Pancreas (tissue), 10 donors: ENCODE measurements around the gene CHST11. TPM values are rescaled to one million over a fixed set of nuclear protein-coding genes. Genes with fewer than 3 reads are reported as not detected.

ENCODE experiments used
- ATAC-seq, 4 donors: fragments of 200-7000 bp; cut with Tn5 transposase; one replicate each; pipeline versions ENCODE4 v1.8.0 to v1.9.1; 2020; ENCODE audit warnings: mild to moderate bottlenecking in 4 of 4, moderate library complexity in 4 of 4
- DNase-seq, 6 donors: peaks; one replicate each; pipeline ENCODE4 v3.0.0-alpha.2; 2020
- FAIRE-seq: peaks from 2 replicates; lab custom pipeline; 2012; peaks lifted over from hg19 to GRCh38; lab: Jason Lieb, UNC
- H3K27ac ChIP-seq, 4 donors: fragments of 200-600 bp; sonication (generic); 1 replicate in 3 of 4; 2 replicates in 1 of 4; pipeline versions ENCODE4 v1.5.0 to v1.8.0; 2020
- H3K27me3 ChIP-seq, 4 donors: fragments of 200-600 bp; one replicate each; pipeline ENCODE4 v1.8.0; 2021
- H3K36me3 ChIP-seq, 3 donors: fragments of 200-600 bp; sonication (generic) in 1 of 3; one replicate each; pipeline versions ENCODE4 v1.5.0 to v1.8.0; 2020 to 2021
- H3K4me1 ChIP-seq, 3 donors: fragments of 200-600 bp; one replicate each; pipeline ENCODE4 v1.8.0; 2021
- H3K4me3 ChIP-seq, 4 donors: fragments of 200-600 bp; sonication (generic) in 2 of 4; one replicate each; pipeline versions ENCODE4 v1.5.0 to v1.8.0; 2020 to 2021
- H3K9me3 ChIP-seq, 4 donors: fragments of 200-600 bp; one replicate each; pipeline ENCODE4 v1.8.0; 2021
- CTCF ChIP-seq, 4 donors: fragments of 200-600 bp; sonication (generic) in 3 of 4; IDR thresholded peaks; one replicate each; pipeline versions ENCODE4 v1.5.0 to v1.8.0; 2021; ENCODE audit warnings: antibody characterized with exemption in 4 of 4
- whole genome bisulfite sequencing, 2 donors: extraction: QIAGEN DNeasy Blood & Tissue Kit; methylation state at CpG; one replicate each; pipeline ENCODE4 v1.1.7; 2013; 5-methylcytosine and 5-hydroxymethylcytosine counted together
- intact Hi-C, 3 donors: fragments of 100-400 bp; cut with DNase I; formaldehyde crosslinking; loops; one replicate each; pipeline versions ENCODE4 v1.11.1 to v1.14.2; 2022
- polyA plus RNA-seq, 2 donors: library from polyadenylated mRNA; stranded (reverse); fragments of 200-250 nt; gene quantifications; one replicate each; pipeline ENCODE4 v1.2.3, GENCODE V29; 2013
- total RNA-seq, 6 donors: library from RNA; stranded (reverse); fragmentation: NEBNext Ultra II Directional in 4 of 6; extraction: Animal tissue kit (Norgen Biotek cat#: 25700) in 4 of 6; gene quantifications; one replicate each; pipeline versions ENCODE4 v1.2.1 to v1.2.4, GENCODE V29; 2021 to 2023
- donor health status: healthy with polysubstance abuse.
- donor health status: DM: no; HTN: no; CAD: no; lungs with moderate emphysema.
- donor health status: DM: no; HTN: no; CAD: no.
- donor health status: control.
- donor health status: control.
- donor health status: Bipolar disorder and iron deficiency.
- donor health status: DM: yes; HTN: yes; CAD: no.
- donor health status: DM: no; HTN: no; CAD: no.
- donor health status: DM: no; HTN: no; CAD: no.
- donor health status: DM: yes; HTN: yes; CAD: no.

CHST11 gene
- total and polyA plus RNA-seq, 8 donors = 1.1 to 14.8 (median 7.8) TPM

DNA sequence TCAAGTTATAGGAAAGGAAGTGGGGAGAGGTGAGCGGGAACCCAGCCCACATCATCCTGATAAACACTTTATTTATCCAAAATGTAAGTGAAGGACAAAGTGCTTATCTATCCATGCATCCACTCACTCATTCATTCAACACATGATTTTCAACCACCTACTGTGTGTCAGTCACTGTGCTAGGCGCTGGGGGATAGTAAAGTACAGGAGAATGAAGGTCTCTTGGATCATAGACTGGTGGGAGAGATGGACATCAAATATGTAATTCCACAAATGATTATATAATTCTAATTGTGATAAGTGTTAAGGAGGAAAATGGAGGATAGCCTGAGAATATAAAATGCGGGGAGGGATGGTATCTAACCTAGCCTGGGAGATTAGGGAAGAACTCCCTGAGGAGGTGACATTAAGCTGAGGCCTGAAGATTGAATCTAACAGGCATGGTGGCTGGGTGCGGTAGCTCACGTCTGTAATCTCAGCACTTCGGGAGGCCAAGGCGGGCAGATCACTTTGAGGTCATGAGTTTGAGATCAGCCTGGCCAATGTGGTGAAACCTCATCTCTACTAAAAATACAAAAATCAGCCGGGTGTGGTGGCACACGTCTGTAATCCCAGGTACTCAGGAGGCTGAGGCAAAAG, 41.3 kb upstream of the CHST11 start:
- H3K27ac ChIP-seq = no peak overlapping the region
- peaks cover 0 to 3% (median 0%) of the 10 kb centered on the region in 3 donors for H3K4me1 ChIP-seq
- H3K36me3 ChIP-seq = no peaks in the 10 kb centered on the region
- no peak for TF ChIP-seq CTCF (IDR thresholded peaks at IDR 0.05)
- H3K27me3 ChIP-seq = no peaks in the 10 kb centered on the region
- H3K9me3 ChIP-seq = no peaks in the 10 kb centered on the region
- ATAC-seq (no peak), DNase-seq (no peak), FAIRE-seq (no peak)
- WGBS, 2 donors = 92 to 93% methylated on average over 9 of the region's 9 CpGs
- intact Hi-C loops = no loop called here
- H3K4me3 ChIP-seq = no peak overlapping the region

GRCh38 chr12:104416136-104416535, 40.6 kb upstream of the CHST11 start:
- DNase-seq (no peak), ATAC-seq (no peak), FAIRE-seq (no peak)
- peaks cover 0 to 3% (median 0%) of the 10 kb centered on the region in 3 donors for H3K4me1 ChIP-seq
- no peak overlapping the region for H3K27ac ChIP-seq
- no peaks in the 10 kb centered on the region for H3K9me3 ChIP-seq
- 85 to 88% methylated on average over 6 of the region's 6 CpGs for WGBS, 2 donors
- no peak overlapping the region for H3K4me3 ChIP-seq
- intact Hi-C loops = no loop called here
- no peaks in the 10 kb centered on the region for H3K36me3 ChIP-seq
- no peaks in the 10 kb centered on the region for H3K27me3 ChIP-seq
- no peak for TF ChIP-seq CTCF (IDR thresholded peaks at IDR 0.05)

DNA sequence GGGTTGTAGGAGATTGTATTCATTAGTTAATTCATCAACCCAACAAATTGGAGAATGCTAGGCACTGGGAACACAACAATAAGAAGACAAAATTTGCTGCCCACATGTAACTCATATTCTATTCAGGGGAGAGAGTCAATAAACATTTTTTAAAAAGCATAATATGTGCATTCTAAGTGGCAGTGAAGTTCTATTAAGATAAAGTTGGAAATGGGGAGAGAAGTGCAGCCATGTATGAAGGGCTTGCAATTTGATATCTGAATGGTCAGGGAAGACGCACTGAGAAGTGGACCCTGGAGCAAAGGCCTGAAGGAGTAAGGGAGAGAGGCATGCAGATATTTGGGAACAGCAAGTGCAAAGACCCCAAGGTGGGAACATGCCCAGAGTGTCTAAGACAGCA, 40.2 kb upstream of the CHST11 start:
- Histone ChIP-seq H3K27me3 (no peaks in the 10 kb centered on the region), H3K36me3 (no peaks in the 10 kb centered on the region), H3K9me3 (no peaks in the 10 kb centered on the region), H3K27ac (no peak overlapping the region), H3K4me3 (no peak overlapping the region), H3K4me1 (peaks cover 0 to 3% (median 0%) of the 10 kb centered on the region in 3 donors)
- intact Hi-C loops = no loop called here
- FAIRE-seq (no peak), ATAC-seq (no peak), DNase-seq (no peak)
- WGBS, 2 donors = 0% methylated on average over 1 of the region's 1 CpG
- no peak for TF ChIP-seq CTCF (IDR thresholded peaks at IDR 0.05)

- Histone ChIP-seq H3K27ac (no peak overlapping the region), H3K4me3 (no peak overlapping the region), H3K27me3 (no peaks in the 10 kb centered on the region), H3K9me3 (no peaks in the 10 kb centered on the region), H3K4me1 (peaks cover 0 to 4% (median 3%) of the 10 kb centered on the region in 3 donors), H3K36me3 (no peaks in the 10 kb centered on the region)
- ATAC-seq = no peak
- WGBS, 2 donors = 93% methylated on average over 2 of the region's 2 CpGs
- no peak for TF ChIP-seq CTCF (IDR thresholded peaks at IDR 0.05)
- FAIRE-seq = no peak
- DNase-seq = no peak
- intact Hi-C loops = no loop called here
These were observed 37.0 kb upstream of the CHST11 start for GRCh38 chr12:104419717-104420116.

- ATAC-seq (no peak), DNase-seq (no peak), FAIRE-seq (no peak)
- Histone ChIP-seq H3K4me3 (no peak overlapping the region), H3K36me3 (no peaks in the 10 kb centered on the region), H3K27me3 (no peaks in the 10 kb centered on the region), H3K4me1 (peaks cover 0 to 4% (median 3%) of the 10 kb centered on the region in 3 donors), H3K9me3 (no peaks in the 10 kb centered on the region), H3K27ac (no peak overlapping the region)
- intact Hi-C loops = no loop called here
- WGBS, 2 donors = 69 to 74% methylated on average over 2 of the region's 2 CpGs
- no peak for TF ChIP-seq CTCF (IDR thresholded peaks at IDR 0.05)
These were observed 35.9 kb upstream of the CHST11 start for GRCh38 chr12:104420868-104421267.
